HuH-7.5 (cell line): ENCODE results near the gene CKAP5.

Experiments used
- DNase-seq: peaks from one replicate; pipeline ENCODE4 v3.0.0; 2011; ENCODE audit warnings: low spot score

Gene CKAP5

GRCh38 chr11:46766656-46767055, 79.4 kb downstream of the CKAP5 start:
- no peak for DNase-seq

GRCh38 chr11:46762248-46762647, 83.8 kb downstream of the CKAP5 start:
- no peak for DNase-seq

DNA sequence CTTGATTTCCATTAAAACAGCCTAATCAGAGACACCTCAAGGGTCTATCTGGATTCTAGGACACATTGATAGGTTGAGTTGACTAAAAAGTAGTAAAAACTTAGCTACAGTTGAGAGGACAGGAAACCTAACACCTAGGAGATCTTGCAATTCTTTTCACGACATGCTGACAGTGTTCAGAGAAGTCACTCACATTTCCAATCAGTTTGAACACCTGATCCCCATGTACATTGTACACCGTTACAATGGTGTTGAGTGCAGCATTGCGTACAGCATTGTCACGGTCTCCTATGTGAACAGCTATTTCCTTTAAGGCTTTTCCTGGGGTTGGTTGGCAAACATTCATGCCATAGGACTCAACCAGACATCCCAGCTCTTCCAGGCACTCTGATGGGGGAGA, 84.3 kb downstream of the CKAP5 start:
- no peak for DNase-seq

DNA sequence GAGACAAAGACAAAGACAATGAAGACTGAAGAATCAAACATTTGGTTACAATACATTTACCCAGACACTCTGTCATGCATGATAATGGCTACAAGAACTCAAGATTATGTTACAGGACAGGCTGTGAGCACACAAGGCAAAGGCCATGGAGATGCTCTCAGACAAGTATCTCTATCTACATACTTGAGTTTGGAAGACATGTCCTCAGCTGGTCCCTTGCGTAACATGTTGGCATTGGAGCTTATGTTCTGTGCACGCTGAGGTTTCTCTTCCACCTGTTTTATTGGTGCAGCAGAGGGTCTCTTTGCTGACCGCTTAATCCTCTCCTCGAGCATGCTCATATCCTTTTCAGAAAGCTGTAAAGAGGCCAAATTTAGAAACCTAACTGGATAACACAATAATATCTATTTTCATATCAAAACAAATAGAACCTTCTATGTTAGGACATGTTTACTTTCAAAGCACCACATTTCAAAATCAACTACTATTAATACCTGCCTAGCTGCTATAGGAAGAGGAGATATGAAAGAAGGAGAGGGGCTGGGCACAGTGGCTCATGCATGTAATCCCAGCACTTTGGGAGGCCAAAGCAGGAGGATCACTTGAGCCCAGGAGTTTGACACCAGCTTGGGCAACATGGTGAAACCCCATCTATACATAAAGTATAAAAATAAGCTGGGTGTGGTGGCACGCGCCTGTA, 85.5 kb downstream of the CKAP5 start:
- no peak for DNase-seq

GRCh38 chr11:46759196-46759595, 86.9 kb downstream of the CKAP5 start:
- DNase-seq = no peak

- DNase-seq = no peak
These were observed 90.1 kb downstream of the CKAP5 start for GRCh38 chr11:46755962-46756361.

- no peak for DNase-seq
These were observed 98.9 kb downstream of the CKAP5 start for GRCh38 chr11:46747150-46747549.

DNA sequence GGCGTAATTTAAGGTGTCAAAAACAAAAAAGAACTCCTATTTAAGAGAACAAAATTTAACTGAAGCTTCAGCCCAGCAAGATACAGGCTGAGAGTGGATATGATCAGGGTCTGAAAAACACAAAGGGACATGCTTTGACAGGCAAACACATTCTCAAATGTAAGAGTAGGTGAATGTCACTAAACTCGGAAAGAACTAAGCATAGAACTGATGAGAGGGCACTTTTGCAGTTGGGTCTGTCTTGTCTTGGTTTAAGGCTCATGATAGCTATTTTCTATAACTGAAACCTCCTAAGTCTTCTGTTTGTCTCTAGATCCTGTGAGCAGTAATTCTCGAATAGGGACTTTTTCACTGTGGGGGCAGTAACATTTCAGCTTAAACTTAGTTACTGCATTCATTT, 100.1 kb downstream of the CKAP5 start:
- DNase-seq = no peak

GRCh38 chr11:46745328-46745727, 100.8 kb downstream of the CKAP5 start:
- DNase-seq = no peak

- no peak for DNase-seq
These were observed 102.3 kb downstream of the CKAP5 start for GRCh38 chr11:46743693-46744339.

- DNase-seq = no peak
These were observed 103.0 kb downstream of the CKAP5 start for GRCh38 chr11:46743043-46743442.

GRCh38 chr11:46741600-46742484, 104.2 kb downstream of the CKAP5 start:
- DNase-seq = no peak

DNA sequence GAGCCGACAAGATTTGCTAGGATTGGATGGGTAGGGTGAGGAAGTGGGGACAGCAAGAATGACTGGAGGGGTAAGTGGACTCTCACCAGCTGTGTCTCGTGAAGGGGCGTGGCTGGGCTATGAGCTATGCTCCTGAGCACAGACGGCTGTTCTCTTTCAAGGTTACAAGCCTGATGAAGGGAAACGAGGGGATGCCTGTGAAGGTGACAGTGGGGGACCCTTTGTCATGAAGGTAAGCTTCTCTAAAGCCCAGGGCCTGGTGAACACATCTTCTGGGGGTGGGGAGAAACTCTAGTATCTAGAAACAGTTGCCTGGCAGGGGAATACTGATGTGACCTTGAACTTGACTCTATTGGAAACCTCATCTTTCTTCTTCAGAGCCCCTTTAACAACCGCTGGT, 107.2 kb downstream of the CKAP5 start:
- no peak for DNase-seq

- DNase-seq = no peak
These were observed 108.4 kb downstream of the CKAP5 start for GRCh38 chr11:46737699-46738098.

GRCh38 chr11:46736615-46737014, 109.5 kb downstream of the CKAP5 start:
- no peak for DNase-seq

GRCh38 chr11:46736146-46736545, 109.9 kb downstream of the CKAP5 start:
- DNase-seq = no peak

DNA sequence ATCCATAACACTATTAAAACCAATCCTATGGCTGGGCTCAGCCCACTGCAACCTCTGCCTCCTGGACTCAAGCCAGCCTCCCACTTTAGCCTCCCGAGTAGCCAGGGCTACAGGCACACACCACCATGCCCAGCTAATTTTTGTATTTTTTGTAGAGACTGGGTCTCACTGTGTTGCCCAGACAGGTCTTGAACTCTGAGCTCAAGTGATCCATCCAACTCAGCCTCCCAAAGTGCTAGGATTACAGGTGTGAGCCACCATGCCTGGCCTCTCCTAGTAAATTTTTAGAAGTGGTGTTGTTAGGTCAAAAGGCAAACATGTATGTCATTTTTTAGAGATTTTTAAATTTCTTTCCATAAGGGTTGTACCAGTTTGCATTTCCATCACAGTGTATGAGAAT, 112.8 kb downstream of the CKAP5 start:
- DNase-seq = no peak

- no peak for DNase-seq
These were observed 114.5 kb downstream of the CKAP5 start for GRCh38 chr11:46731545-46731944.

- no peak for DNase-seq
These were observed 116.7 kb downstream of the CKAP5 start for GRCh38 chr11:46729110-46730027.

DNA sequence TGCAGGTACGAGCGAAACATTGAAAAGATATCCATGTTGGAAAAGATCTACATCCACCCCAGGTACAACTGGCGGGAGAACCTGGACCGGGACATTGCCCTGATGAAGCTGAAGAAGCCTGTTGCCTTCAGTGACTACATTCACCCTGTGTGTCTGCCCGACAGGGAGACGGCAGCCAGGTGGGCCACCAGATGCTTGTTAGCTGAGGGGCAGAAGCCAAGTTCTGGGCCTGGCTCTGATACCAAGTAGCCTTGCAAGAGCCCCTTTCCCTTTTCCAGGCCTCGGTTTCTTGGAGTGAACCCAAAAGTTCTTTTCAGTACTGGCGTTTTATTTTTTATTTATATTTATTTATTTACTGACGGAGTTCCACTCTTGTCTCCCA, 117.4 kb downstream of the CKAP5 start:
- no peak for DNase-seq

DNA sequence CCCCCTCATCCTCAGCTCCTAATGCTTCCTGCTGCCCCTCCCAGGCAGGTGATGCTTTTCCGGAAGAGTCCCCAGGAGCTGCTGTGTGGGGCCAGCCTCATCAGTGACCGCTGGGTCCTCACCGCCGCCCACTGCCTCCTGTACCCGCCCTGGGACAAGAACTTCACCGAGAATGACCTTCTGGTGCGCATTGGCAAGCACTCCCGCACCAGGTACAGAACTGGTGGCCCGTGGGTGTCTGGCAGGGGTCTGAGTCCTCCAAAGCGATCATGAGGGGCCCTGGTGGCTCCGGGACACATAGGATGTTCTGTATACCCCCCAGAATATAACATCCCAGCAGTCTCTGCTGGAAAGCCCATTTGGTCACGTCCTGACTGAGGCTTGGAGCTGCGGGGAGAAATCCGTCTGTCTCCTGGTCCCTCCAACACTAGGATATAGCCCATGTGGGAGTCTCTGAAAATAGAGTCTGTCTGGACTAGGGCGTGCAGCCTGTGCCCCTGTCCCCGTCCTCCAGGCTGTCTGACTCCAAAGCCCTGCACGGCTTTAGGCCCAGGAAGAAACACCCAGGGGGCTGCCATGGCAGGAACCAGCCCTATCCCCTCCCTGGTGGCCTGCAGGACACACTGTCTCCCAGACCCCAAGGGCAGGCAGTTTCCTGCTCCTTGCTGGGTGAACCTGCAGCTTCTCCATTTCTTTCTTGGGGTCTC, 118.0 kb downstream of the CKAP5 start:
- no peak for DNase-seq
